NOMO-1 treated with dmso at 0.1 percent for 144 hours (cell line): ENCODE data around the gene CRELD2.

ENCODE experiments used
- DNase-seq: peaks from one replicate; lab custom pipeline; 2025; ENCODE audit not compliant: unreplicated experiment; lab: John Stamatoyannopoulos, UW

CRELD2 gene

GRCh38 chr22:49911881-49912625, 6.4 kb upstream of the CRELD2 start:
- DNase-seq = no peak

GRCh38 chr22:49913026-49913425, 5.4 kb upstream of the CRELD2 start:
- DNase-seq = no peak

GRCh38 chr22:49913446-49913845, 5.0 kb upstream of the CRELD2 start:
- DNase-seq = no peak

- no peak for DNase-seq
These were observed 4.2 kb upstream of the CRELD2 start for GRCh38 chr22:49914256-49914655.

GRCh38 chr22:49915610-49916009, 2.8 kb upstream of the CRELD2 start:
- DNase-seq = no peak

- DNase-seq = no peak
These were observed 1.6 kb upstream of the CRELD2 start for GRCh38 chr22:49916831-49917230.

GRCh38 chr22:49918911-49919881, 762 bp downstream of the CRELD2 start:
- DNase-seq = no peak

GRCh38 chr22:49920859-49921258, 2.4 kb downstream of the CRELD2 start:
- DNase-seq = no peak

GRCh38 chr22:49921508-49922278, 3.3 kb downstream of the CRELD2 start:
- no peak for DNase-seq

- DNase-seq = no peak
These were observed 4.0 kb downstream of the CRELD2 start for GRCh38 chr22:49922484-49922883.

- DNase-seq = no peak
These were observed 4.5 kb downstream of the CRELD2 start for GRCh38 chr22:49922926-49923325.

- DNase-seq = no peak
These were observed 5.0 kb downstream of the CRELD2 start for GRCh38 chr22:49923445-49923844.

- no peak for DNase-seq
These were observed 5.8 kb downstream of the CRELD2 start for GRCh38 chr22:49924113-49924833.

- no peak for DNase-seq
These were observed 7.2 kb downstream of the CRELD2 start for GRCh38 chr22:49925525-49926128.

- no peak for DNase-seq
These were observed 8.5 kb downstream of the CRELD2 start for GRCh38 chr22:49926916-49927315.

GRCh38 chr22:49927483-49928184, 9.2 kb downstream of the CRELD2 start:
- DNase-seq = no peak

GRCh38 chr22:49928185-49928495, 9.7 kb downstream of the CRELD2 start:
- DNase-seq = no peak

- no peak for DNase-seq
These were observed 10.2 kb downstream of the CRELD2 start for GRCh38 chr22:49928555-49929210.
